Transverse colon (tissue), 4 donors: ENCODE results near the gene KLHL9. TPM values are rescaled to one million over a fixed set of nuclear protein-coding genes. Genes with fewer than 3 reads are reported as not detected.

Source experiments
- DNase-seq: peaks from one replicate; pipeline ENCODE4 v3.0.0-alpha.2; 2019
- H3K27ac ChIP-seq, 4 donors: fragments of 200-600 bp; sonication (generic); 2 replicates each; pipeline ENCODE4 v1.5.1; 2016 to 2018; ENCODE audit warnings: inconsistent platforms in 4 of 4
- H3K27me3 ChIP-seq: fragments of 200-600 bp; sonication (generic); 2 replicates; pipeline ENCODE4 v1.5.1; 2017; ENCODE audit warnings: inconsistent platforms
- H3K36me3 ChIP-seq, 4 donors: fragments of 200-600 bp; sonication (generic); 2 replicates each; pipeline ENCODE4 v1.5.1; 2017 to 2019; ENCODE audit warnings: inconsistent platforms in 4 of 4
- H3K4me1 ChIP-seq, 4 donors: fragments of 200-600 bp; sonication (generic); 2 replicates each; pipeline ENCODE4 v1.5.1; 2017 to 2020; ENCODE audit warnings: inconsistent platforms in 4 of 4
- H3K4me3 ChIP-seq, 4 donors: fragments of 200-600 bp; sonication (generic); 1 replicate in 1 of 4; 2 replicates in 3 of 4; pipeline versions ENCODE4 v1.5.1 to v1.6.1; 2017 to 2019; ENCODE audit warnings: inconsistent platforms in 4 of 4
- H3K9me3 ChIP-seq, 2 donors: fragments of 200-600 bp; sonication (generic); 2 replicates each; pipeline ENCODE4 v1.5.1; 2017 to 2019; ENCODE audit warnings: inconsistent platforms in 2 of 2
- CTCF ChIP-seq, 5 experiments: fragments of 200-600 bp in 3 of 5; fragments of 450-650 bp in 2 of 5; sonication (generic) in 3 of 5; IDR thresholded peaks; 1 replicate in 2 of 5; 2 replicates in 3 of 5; pipeline ENCODE4 v1.5.1; 2016 to 2017; ENCODE audit warnings: antibody characterized with exemption in 5 of 5, inconsistent platforms in 3 of 5, mild to moderate bottlenecking in 2 of 5, moderate library complexity in 1 of 5
- EP300 ChIP-seq: sonication (generic); formaldehyde crosslinking; IDR thresholded peaks from one replicate; pipeline ENCODE4 v1.6.1; 2017; ENCODE audit warnings: antibody characterized with exemption, low read depth
- POLR2A ChIP-seq: fragments of 450-650 bp; IDR thresholded peaks from one replicate; pipeline ENCODE4 v1.6.1; 2016; ENCODE audit warnings: antibody characterized with exemption, mild to moderate bottlenecking, moderate library complexity
- POLR2AphosphoS5 ChIP-seq, 3 donors: sonication (generic); formaldehyde crosslinking; IDR thresholded peaks; one replicate each; pipeline ENCODE4 v1.6.1; 2016; ENCODE audit warnings: antibody characterized with exemption in 3 of 3
- WGBS, 2 donors: methylation state at CpG; one replicate each; pipeline ENCODE4 v1.1.5; 2018; ENCODE audit warnings: low coverage in 1 of 2; 5-methylcytosine and 5-hydroxymethylcytosine counted together
- in situ Hi-C, 4 donors: fragments of 200-750 bp; cut with MboI; loops; one replicate each; pipeline versions ENCODE4 v1.15.0 to v1.15.1; 2017; ENCODE audit warnings: low sequenced_read_pairs in 3 of 4, low pct_ligation_motif_present in 1 of 4, low pct_unique_long_range_greater_than_20kb in 1 of 4
- intact Hi-C: fragments of 100-400 bp; cut with DNase I; formaldehyde crosslinking; loops from one replicate; pipeline ENCODE4 v1.15.1; 2023; ENCODE audit warnings: low total_unique reads
- total RNA-seq, 4 donors: library from RNA; depleted of rRNA; stranded (reverse); fragments of >200 nt; gene quantifications; one replicate each; pipeline ENCODE4 v1.1.0, GENCODE V29; 2016

Gene KLHL9
- total RNA-seq, 4 donors from 2014 or later: 4.6 to 27.2 (median 19.5) TPM

- H3K9me3 ChIP-seq: no peaks in the 10 kb centered on the region
- peaks cover 0 to 8% (median 0%) of the 10 kb centered on the region in 4 donors for H3K36me3 ChIP-seq
- H3K4me1 ChIP-seq: peaks cover 0 to 15% (median 2%) of the 10 kb centered on the region in 4 donors
- no peak overlapping the region for H3K27ac ChIP-seq
- TF ChIP-seq POLR2AphosphoS5 (IDR thresholded peaks at IDR 0.05) (no peak), CTCF (IDR thresholded peaks at IDR 0.05) (no peak), EP300 (no peak), POLR2A (no peak)
- H3K4me3 ChIP-seq: no peak overlapping the region
- H3K27me3 ChIP-seq: no peaks in the 10 kb centered on the region
- intact Hi-C loops: loop anchor here (5.0 kb wide), 1 partner anchor 134 kb away; no protein-coding TSS in a partner anchor
- no peak for DNase-seq
- 86 to 92% methylated on average over 4 to 5 of the region's 5 CpGs for WGBS, 2 donors
- in situ Hi-C loops: loop anchor here (10.0 to 25.0 kb wide), 5 partner anchors 72 to 472 kb away; partner anchors contain the start of gene IFNA1 (in 2 of the 4)
Measured at GRCh38 chr9:21322911-21323461, 12.2 kb downstream of the KLHL9 start.

GRCh38 chr9:21320465-21320864 lies 14.7 kb downstream of the KLHL9 start:
- no peak for TF ChIP-seq POLR2A
- TF ChIP-seq POLR2AphosphoS5 (IDR thresholded peaks at IDR 0.05): no peak
- Histone ChIP-seq H3K36me3 (peaks cover 0 to 8% (median 0%) of the 10 kb centered on the region in 4 donors), H3K27ac (no peak overlapping the region), H3K27me3 (no peaks in the 10 kb centered on the region), H3K9me3 (no peaks in the 10 kb centered on the region), H3K4me3 (no peak overlapping the region), H3K4me1 (peaks cover 0 to 6% (median 0%) of the 10 kb centered on the region in 4 donors)
- WGBS, 2 donors: 60 to 69% methylated on average over 2 of the region's 2 CpGs
- in situ Hi-C loops (loop anchor here (10.0 to 25.0 kb wide), 5 partner anchors 74 to 474 kb away; partner anchors contain the start of gene IFNA1 (in 2 of the 4)), intact Hi-C loops (loop anchor here (5.0 kb wide), 1 partner anchor 137 kb away; no protein-coding TSS in a partner anchor)
- DNase-seq: no peak

GRCh38 chr9:21317956-21318923 lies 17.0 kb downstream of the KLHL9 start:
- 25% methylated on average over 6 to 7 of the region's 7 CpGs for WGBS, 2 donors
- TF ChIP-seq POLR2A: no peak
- peak; percentile 55 to 71 (median 69) for TF ChIP-seq CTCF (IDR thresholded peaks at IDR 0.05)
- no peak for TF ChIP-seq POLR2AphosphoS5 (IDR thresholded peaks at IDR 0.05)
- peak; percentile 18 for DNase-seq
- H3K4me1 ChIP-seq: peaks cover 0 to 6% (median 0%) of the 10 kb centered on the region in 4 donors
- no peak overlapping the region for H3K4me3 ChIP-seq
- intact Hi-C loops: loop anchor here (5.0 kb wide), 1 partner anchor 469 kb away; no protein-coding TSS in a partner anchor
- no peak overlapping the region for H3K27ac ChIP-seq
- in situ Hi-C loops: loop anchor here in 2 of 4 donors (25.0 kb wide), 2 partner anchors 119 to 469 kb away; partner anchors contain the start of gene IFNA1 (in 1 of the 2)
- H3K27me3 ChIP-seq: peaks cover 11% of the 10 kb centered on the region
- H3K9me3 ChIP-seq: no peaks in the 10 kb centered on the region
- H3K36me3 ChIP-seq: peaks cover 0 to 7% (median 0%) of the 10 kb centered on the region in 4 donors

GRCh38 chr9:21316860-21317259 lies 18.3 kb downstream of the KLHL9 start:
- Histone ChIP-seq H3K27ac (no peak overlapping the region), H3K9me3 (no peaks in the 10 kb centered on the region), H3K36me3 (peaks cover 0 to 3% (median 0%) of the 10 kb centered on the region in 4 donors), H3K27me3 (peaks cover 11% of the 10 kb centered on the region), H3K4me1 (peaks cover 0 to 6% (median 0%) of the 10 kb centered on the region in 4 donors), H3K4me3 (no peak overlapping the region)
- 0 to 9% methylated on average over 2 to 3 of the region's 3 CpGs for WGBS, 2 donors
- intact Hi-C loops (loop anchor here (5.0 kb wide), 1 partner anchor 470 kb away; no protein-coding TSS in a partner anchor), in situ Hi-C loops (loop anchor here in 2 of 4 donors (25.0 kb wide), 2 partner anchors 120 to 470 kb away; partner anchors contain the start of gene IFNA1 (in 1 of the 2))
- DNase-seq: no peak
- TF ChIP-seq POLR2A: no peak
- TF ChIP-seq CTCF (IDR thresholded peaks at IDR 0.05): no peak
- TF ChIP-seq POLR2AphosphoS5 (IDR thresholded peaks at IDR 0.05): no peak
- TF ChIP-seq EP300: no peak
